ENCODE measurements around the gene ABCC6.

Gene ABCC6

DNA sequence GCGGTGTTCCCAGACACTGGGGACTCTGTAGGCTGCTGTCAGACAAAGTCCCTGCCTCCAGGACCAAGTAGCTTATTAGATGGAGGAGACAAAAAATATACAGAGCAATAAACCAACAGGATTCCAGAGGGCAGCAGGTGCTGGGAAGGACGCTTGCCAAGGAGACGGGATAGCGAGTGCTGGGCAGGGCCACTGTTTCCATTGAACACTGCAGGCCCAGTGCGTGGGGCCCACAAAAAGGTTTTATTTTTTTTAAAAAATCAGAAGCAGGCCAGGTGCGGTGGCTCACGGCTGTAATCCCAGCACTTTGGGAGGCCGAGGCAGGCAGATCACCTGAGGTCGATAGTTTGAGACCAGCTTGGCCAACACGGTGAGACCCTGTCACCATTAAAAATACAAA, 84.2 kb downstream of the ABCC6 start:
- no peak for DNase-seq

DNA sequence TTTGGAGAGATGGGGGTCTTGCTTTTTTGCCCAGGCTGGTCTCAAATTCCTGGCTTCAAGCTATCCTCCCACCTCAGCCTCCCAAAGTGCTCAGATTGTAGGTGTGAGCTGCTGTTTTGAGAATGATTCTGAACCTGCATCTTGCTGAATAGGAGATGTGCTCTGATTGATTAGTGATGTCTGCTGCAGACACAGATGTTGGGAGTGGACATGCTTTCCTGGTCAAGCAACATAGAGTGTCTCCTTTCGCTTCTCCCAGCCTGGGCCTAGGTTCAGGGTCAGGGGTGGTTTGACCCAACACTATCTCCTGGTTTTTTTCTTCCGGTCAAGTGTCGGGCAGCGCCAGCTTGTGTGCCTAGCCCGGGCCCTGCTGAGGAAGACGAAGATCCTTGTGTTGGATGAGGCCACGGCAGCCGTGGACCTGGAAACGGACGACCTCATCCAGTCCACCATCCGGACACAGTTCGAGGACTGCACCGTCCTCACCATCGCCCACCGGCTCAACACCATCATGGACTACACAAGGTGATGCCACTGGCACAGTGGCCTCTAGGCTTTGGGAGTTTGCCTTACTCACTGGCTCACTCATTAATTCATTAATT, 85.2 kb downstream of the ABCC6 start:
- no peak for DNase-seq

DNA sequence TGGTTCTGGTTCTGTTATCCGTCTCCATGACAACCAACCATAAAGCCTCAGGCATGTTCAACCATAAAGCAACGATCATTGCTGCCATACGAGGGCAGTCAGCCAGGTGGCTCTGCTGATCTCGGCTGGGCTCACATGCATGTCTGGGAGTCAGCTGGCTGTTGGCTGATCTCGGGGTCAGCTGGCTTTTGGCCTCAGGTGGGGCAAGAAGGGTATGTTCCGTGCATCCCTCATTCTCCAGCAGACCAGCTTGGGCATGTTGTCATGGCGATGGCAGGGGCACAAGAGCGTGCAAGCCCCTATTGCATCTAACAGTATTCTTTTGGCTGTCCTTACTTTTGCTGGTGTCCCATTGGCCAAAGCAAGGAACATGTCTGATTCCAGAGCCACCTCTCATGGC, 86.2 kb downstream of the ABCC6 start:
- DNase-seq: no peak

DNA sequence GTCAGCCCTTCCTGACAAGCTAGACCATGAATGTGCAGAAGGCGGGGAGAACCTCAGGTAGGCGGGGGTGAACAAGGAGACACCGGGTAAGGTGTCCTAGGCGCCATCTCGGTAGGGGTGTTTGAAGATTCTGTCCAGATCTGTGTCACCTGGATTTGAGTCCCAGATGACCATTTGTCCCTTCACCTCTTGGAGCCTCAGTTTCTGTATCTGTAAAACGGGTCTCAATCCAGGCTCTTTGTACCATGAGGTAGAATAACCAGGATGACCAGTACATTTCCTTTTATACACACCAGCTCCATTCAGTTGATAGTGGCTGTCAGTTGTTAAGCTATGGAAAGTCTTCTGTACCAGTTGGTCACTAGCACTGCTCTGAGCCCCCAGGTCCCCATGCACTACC, 86.7 kb downstream of the ABCC6 start:
- no peak for DNase-seq

DNA sequence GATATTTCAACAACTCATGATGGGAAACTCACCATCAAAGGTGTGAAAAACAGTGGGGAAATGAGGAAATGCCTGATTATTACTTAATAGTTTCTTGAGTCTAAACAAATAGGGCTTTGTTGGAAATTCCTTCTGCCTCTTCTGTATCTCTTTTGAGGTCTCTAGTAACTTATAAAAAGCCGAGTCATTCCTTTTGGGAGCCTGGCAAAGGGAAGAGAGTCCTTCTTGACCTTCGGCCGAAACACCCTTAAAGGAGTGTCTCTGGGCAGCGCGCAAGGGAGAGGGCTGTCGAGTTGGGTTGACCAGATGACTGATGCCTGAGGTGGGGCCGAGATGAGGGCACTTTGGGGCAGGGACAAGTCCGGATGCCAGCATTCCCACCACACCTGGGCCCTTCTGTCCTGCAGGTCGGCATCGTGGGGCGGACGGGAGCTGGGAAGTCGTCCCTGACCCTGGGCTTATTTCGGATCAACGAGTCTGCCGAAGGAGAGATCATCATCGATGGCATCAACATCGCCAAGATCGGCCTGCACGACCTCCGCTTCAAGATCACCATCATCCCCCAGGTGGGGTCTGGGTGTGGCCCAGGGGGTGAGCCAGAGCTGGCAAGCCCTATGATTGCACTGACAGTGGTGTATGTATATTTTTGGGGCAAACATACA, 89.2 kb downstream of the ABCC6 start:
- DNase-seq: no peak

DNA sequence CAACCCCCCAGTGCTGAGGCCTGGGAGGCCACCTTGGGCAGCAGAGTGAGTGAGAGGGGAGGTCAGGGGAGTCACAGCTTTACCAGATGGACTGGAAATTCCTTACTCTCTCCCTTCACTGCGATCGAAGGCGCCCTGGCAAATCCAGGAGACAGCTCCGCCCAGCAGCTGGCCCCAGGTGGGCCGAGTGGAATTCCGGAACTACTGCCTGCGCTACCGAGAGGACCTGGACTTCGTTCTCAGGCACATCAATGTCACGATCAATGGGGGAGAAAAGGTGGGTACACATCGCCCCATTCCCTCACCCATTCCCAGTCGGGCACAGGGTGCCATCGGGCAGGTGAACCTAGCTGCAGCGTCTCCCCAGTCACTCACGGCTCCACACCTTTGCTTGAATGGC, 91.6 kb downstream of the ABCC6 start:
- DNase-seq: no peak

DNA sequence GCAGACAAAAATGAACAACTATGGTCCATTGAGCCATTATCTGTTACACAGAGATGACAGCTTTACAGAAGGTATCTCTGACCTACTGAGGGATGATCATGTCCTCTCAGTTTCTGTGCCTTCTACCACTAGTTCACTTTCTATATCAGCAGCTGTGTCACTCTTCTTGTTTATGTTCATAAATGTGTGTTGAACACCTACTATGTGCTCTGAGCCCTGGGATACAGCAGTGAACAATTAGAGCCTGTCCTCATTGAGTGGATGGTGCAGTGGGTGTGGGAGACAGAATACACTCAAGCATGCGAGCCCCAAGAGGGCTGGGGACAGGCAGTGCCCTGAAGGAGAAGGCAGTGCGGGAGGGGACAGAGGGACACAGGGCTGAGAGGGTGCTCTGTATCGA, 92.1 kb downstream of the ABCC6 start:
- DNase-seq: no peak

DNA sequence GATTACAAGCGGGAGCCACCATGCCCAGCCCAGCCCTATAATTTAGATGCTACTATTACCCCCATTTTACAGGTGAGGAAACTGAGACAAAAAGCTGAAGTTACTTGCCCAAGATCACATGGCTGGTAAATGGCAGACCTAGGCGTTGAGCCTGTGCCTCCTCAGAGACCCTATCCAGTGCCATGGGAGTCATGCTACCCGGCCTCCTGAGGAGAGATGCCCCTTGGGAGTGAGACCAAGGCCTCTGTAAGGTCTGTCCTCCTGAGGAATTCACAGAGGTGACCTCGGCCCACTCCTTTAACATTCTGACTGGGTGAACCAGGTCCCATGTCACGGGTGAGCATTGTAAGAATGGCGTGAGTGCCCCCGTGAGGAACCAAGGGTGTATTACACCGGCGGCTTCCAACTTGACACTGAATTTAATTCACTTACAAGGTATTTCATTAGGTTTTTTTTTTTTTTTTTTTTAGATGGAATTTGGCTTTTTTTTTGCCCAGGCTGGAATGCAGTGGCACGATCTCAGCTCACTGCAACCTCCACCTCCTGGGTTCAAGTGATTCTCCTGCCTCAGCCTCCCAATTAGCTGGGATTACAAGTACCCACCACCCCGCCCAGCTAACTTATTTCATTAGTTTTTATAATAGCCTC, 95.7 kb downstream of the ABCC6 start:
- peak; percentile 68 for DNase-seq

DNA sequence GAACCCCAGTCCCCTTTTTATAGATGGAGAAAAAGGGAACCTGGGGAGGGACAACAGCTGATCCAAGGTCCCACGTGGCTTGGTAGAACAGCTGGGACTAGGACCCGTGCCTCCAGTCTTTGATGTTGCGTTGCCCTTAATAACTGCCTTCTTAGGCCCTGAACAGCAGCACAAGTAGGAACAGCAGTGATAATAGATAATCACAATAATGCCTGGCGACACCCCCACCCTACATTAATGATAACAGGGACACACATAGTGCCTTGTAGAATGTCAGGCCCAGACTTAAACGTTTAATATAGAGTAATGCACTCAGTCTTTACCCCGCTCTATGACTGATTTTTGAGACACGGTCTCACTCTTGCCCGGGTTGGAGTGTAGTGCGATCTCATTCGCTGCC, 96.4 kb downstream of the ABCC6 start:
- no peak for DNase-seq

DNA sequence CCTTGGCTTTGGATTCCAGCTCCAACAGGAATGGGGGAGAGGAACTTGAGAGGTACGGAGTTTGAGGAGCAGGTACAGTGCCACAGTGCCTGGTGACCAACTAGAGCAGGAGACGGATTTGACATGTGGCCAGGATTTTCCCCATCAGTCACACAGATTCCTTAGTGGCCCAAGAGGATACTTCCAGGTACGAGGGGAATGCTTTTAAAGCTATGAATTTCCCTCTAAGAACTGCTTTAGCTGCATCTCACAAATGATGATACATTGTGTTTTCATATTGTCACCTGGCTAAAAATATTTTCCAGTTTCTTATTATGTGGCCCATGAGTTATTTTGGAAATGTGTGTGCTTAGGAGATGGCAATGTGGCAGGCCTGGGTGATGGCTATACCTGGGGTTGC, 98.3 kb downstream of the ABCC6 start:
- no peak for DNase-seq

DNA sequence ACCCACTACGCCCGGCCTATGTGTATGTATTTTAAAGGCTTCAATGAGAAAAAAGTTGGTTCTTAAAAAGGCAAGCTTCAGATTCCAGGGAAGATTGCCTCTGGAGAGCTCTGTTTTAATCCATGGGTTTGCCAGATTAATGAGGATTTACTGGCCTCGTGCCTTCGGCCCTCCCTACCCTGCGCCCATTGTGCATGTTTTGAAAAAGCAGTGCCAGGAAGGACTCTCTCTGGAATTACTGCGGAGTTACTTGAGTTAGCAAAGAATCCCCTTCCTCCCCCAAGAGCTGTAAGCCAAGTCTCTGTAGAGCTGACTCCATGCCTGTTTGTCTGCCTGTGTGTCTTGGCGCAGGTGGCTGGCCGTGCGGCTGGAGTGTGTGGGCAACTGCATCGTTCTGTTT, 98.9 kb downstream of the ABCC6 start:
- no peak for DNase-seq

DNA sequence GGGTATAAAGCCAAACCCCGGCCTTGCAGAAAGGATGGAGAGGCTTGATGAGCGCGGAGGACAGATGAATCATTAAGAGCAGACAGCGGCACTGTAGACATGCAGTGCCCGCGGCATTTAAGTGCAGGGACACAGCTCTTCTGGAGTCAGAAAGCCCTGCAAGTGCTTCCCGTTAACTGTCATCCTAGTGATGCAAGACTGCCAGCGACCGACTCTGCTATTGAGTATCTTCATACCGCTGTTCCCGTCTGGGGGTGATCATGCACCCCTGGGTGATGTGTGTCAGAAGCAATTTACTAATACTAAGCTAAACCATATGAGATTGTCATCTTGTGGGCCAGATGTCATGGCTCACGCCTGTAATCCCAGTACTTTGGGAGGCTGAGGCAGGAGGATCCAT, 101.0 kb downstream of the ABCC6 start:
- no peak for DNase-seq

DNA sequence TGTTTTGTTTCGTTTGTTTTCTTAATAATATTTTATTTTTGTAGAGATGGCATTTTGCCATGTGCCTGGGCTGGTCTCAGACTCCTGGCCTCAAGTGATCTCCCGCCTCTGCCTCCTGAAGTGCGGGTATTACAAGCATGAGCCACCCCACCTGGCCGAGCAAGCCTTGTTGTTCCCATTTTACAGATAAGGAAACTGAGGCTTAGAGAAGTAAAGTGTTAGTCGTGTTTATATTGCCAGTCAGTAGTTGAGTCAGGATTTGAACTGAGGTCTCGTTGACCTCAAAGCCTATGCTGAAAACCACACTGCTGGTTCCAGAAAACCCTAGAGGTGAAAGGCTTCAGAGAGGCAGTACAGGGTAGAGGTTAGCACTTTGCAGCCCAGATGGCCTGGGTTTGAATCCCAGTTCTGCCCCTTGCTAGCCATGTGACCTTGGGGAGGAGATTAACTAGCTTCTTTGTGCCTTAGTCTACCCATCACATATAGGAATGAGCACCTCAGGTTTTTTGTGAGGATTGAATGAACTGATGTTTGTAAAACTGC, 102.0 kb downstream of the ABCC6 start:
- no peak for DNase-seq

DNA sequence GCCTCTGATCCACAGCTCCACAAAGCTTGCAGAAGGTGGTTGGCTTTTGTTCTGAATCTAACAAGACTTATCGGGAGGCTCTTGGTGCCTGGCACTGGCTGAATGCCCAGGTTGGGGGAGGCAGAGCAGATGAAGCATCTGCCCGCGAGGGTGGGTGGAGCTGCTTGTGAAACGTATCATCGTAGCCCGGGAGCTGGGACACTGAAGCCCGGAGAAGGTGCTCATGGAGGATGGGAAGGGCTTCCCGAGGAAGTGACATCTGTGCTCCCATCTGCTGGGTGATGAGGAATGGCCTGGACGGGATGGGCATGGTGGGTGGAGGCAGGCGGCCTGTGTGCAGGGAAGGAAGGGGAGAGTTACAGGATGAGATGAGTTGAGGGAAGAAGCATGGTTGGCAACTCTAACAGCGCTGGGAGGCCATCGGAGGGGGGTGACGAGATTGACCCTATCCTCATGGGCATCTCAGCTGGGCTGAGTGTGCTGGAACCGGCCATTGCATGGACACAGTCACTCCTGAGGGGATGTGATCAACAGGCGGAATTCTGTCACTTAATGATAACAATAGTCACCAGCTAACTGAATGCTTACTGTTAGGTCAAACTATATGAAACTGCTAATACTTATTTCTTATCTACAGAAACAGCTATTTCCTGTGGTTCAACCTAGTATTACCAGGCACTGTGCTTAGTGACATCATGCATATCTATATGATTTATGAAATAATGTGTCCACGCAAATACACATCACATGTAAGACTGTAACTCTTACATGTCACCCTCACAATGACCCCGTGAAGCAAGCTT, 102.7 kb downstream of the ABCC6 start:
- no peak for DNase-seq

DNA sequence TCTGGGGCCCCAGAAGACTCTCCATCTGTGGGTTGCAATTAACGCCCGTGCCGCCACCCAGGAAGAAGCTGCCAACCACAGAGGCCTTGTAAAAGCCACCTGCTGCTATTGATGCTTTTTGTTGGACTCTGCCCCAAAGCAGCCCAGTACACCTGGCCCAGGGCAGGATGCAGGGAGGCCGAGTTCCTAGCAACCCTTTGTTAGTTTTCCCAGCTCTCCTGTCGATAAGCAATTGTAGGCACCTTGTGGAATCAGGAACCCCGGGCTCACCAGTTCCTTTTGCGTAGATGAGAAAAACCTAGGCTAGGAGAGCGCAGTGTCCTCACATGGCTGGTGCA, 103.3 kb downstream of the ABCC6 start:
- DNase-seq: no peak

DNA sequence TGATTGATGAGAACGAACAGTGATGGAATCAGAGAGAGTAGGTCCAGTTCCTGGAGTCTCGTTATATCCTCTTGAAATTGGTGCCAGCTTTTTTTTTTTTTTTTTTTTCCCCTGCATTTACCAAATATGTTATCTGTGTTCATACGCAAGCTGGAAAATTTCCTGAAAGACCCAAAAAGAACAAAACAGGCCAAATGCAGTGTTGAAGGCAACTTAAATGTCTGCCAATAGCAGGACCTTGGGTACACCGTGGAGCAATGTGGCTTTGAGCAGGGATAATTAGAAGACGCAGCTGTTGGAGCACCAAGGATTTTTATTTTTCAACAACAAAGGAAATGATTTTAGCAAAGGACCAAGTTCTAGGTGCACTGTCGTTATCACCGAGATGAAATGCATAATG, 105.0 kb downstream of the ABCC6 start:
- DNase-seq: no peak

DNA sequence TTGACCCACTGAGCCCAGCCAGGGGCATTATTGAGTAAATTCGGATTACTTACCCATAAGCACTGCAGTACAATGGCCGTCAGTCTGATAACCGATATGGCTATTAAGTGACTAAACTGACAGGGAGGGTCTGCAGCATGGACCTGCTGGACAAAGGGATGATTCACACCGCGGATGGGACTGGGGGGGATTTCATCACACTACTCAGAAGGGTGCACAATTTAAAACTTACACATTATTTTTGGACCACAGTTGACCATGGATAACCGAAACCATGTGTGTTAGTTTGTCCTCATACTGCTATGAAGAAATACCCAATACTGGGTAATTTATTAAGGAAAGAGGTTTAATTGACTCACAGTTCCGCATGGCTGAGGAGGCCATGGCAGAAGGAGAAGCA, 106.5 kb downstream of the ABCC6 start:
- DNase-seq: no peak

DNA sequence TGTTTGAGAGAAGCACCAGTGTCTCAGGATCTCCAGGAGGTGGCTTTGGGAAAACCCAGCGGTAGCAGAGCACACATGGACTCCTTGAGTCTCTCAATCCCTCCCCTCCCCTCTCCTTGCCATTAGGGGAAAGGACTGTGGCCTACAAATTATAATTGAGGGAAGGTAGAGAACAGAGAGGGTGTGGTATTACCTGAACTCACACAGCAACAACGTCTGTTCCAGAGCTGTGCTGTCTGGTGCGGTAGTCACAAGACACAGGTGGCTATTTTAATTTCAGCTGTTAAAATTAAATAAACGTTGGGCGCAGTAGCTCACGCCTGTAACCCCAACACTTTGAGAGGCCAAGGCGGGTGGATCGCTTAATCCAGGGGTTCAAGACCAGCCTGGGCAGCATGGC, 110.2 kb downstream of the ABCC6 start:
- DNase-seq: no peak

DNA sequence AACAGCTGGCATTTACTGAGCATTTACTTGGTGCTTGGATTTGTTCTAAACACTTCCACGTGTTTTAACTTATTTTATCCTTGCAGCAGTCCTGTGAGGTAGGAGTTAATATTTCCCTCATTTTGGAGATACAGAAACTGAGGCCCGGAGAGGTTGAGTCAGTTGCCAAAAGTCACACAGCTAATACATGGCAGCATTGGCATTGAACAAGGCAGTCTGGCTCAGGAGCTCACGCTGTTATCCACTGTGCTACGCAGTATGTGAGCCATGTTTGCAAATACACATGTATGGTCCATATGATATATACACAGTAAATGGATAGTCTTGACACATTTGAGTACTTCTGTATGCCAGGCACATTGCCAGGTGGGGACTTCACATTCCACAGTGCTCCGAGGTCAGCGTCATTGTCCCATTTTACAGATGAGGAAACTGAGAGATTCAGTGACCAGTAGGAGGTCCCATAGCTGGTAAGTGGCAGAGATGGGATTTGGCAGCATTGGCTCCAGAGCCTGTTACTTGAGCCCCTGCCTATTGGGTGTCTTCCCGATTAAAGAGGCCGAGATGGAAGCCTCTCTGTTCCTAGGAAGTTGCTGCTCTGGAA, 110.7 kb downstream of the ABCC6 start:
- DNase-seq: no peak

DNA sequence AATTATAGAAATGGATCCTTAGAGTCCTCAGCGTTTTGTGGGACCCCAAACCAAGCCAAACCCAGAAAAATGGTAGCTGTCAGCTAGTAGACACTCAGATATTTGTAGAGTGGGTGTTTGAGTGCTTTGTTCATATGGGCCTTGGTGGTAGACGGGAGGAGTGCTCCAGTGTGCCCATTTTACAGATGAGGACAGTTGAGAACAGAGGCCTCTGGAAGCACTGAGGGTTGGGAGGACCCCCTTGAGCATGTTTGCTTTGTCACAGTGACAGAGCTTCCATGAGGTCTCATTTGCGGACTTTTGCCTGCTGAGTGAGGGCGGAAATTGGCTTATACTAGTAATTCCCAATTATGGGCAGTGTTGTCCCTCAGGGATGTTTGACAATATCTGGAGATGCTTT, 111.7 kb downstream of the ABCC6 start:
- DNase-seq: no peak

DNA sequence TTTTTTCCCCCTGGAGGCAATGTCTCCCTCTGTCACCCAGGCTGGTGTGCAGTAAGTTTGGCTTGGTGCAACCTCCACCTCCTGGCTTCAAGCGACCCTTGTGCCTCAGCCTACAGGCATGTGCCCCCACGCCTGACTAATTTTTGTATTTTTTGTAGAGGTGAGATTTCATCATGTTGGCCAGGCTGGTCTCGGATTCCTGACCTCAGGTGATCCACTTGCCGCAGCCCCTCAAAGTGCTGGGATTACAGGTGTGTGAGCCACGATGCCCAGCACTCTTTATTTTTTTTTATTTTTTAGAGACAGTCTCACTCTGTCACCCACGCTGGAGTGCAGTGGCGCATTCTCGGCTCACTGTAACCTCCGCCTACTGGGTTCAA, 113.2 kb downstream of the ABCC6 start:
- DNase-seq: no peak

DNA sequence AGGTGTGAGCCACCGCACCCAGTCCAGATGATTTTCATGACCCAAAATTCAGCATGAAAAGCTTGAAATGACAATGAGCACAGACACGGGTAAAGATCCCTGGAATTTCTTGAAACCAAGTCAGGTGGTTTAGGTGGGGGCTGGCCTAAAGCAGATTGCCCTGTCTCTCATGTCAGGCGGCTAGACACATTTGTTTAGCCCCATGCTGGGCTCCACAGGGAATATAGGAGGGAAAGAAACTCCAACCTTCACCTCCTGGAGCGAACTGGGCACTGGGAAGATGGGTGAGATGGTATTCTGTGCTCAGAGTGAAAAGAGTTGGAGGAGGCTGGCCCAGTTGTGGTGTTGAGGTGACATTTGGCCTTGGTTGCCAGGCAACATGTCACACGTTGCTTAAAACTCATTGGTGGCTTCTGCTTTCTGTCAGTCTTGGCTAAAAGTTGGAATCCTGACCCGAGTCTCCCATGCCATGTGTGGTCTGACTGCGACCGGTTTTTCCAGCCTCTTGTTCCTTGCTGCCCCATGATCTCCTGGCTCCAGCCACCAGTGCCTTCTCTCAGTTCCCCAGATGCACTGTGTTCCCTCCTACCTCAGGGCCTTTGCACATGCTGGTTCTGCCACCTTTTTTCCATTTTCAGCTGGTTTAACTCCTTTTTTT, 113.7 kb downstream of the ABCC6 start:
- no peak for DNase-seq

DNA sequence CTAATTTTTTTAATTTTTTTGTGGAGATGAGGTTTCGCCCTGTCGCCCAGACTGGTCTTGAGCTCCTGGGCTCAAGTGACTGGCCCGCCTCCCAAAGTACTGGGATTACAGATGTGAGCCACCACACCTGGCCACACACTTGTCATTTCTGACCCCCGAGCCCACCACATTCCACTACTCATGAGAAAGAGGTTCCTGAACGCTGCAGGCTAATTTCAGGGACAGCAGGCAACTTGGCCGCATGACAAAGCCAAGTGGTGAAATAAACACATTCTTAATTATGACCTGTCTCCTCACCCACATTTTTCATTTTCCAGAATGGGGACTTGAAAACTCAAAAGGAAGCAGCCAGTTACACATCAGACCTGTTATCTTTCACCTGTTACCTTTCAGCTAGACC, 114.5 kb downstream of the ABCC6 start:
- no peak for DNase-seq

All from activated naive CD4-positive, alpha-beta T cell treated with Interleukin-2 at 50 U/mL for 16 hours (primary cell).